ENCODE results near the gene GPA33. TPM values are rescaled to one million over a fixed set of nuclear protein-coding genes. Genes with fewer than 3 reads are reported as not detected.

Gene GPA33
- total RNA-seq, 3 donors from 2014 or later, result 0.15 to 3.6 (median 0.16) TPM

GRCh38 chr1:167126317-167126716, 36.1 kb upstream of the GPA33 start:
- Histone ChIP-seq H3K4me1 (no peaks in the 10 kb centered on the region), H3K27me3 (peaks cover 0 to 15% of the 10 kb centered on the region in 2 donors), H3K9me3 (no peaks in the 10 kb centered on the region), H3K27ac (no peak overlapping the region), H3K36me3 (no peaks in the 10 kb centered on the region), H3K4me3 (no peak overlapping the region)
- no peak for DNase-seq (ENCODE audit: low spot score in 2 of 2)
- no peak for TF ChIP-seq POLR2AphosphoS5 (IDR thresholded peaks at IDR 0.05)
- intact Hi-C loops (cut with DNase I; ENCODE audit: low total_unique reads), result no loop called here

GRCh38 chr1:167122568-167122967, 32.4 kb upstream of the GPA33 start:
- TF ChIP-seq POLR2A (IDR thresholded peaks at IDR 0.05) (no peak), POLR2AphosphoS5 (IDR thresholded peaks at IDR 0.05) (no peak), CTCF (IDR thresholded peaks at IDR 0.05) (no peak)
- H3K9me3 ChIP-seq, result no peaks in the 10 kb centered on the region
- H3K4me3 ChIP-seq, result no peak overlapping the region
- intact Hi-C loops (cut with DNase I; ENCODE audit: low total_unique reads), result no loop called here
- H3K27ac ChIP-seq, result no peak overlapping the region
- H3K4me1 ChIP-seq, result no peaks in the 10 kb centered on the region
- peaks cover 0 to 10% of the 10 kb centered on the region in 2 donors for H3K27me3 ChIP-seq
- no peak for DNase-seq (ENCODE audit: low spot score in 2 of 2)
- no peaks in the 10 kb centered on the region for H3K36me3 ChIP-seq

- DNase-seq (ENCODE audit: low spot score in 2 of 2), result no peak
- no peaks in the 10 kb centered on the region for H3K36me3 ChIP-seq
- H3K27me3 ChIP-seq, result peaks cover 0 to 9% of the 10 kb centered on the region in 2 donors
- TF ChIP-seq POLR2A (IDR thresholded peaks at IDR 0.05), result no peak
- no peak for TF ChIP-seq POLR2AphosphoS5 (IDR thresholded peaks at IDR 0.05)
- no peak for TF ChIP-seq CTCF (IDR thresholded peaks at IDR 0.05)
- no peak overlapping the region for H3K27ac ChIP-seq
- intact Hi-C loops (cut with DNase I; ENCODE audit: low total_unique reads), result no loop called here
- H3K9me3 ChIP-seq, result no peaks in the 10 kb centered on the region
- H3K4me1 ChIP-seq, result no peaks in the 10 kb centered on the region
- H3K4me3 ChIP-seq, result no peak overlapping the region
Measured at GRCh38 chr1:167122121-167122480, 31.9 kb upstream of the GPA33 start.

- no peaks in the 10 kb centered on the region for H3K4me1 ChIP-seq
- H3K9me3 ChIP-seq, result no peaks in the 10 kb centered on the region
- H3K27ac ChIP-seq, result no peak overlapping the region
- intact Hi-C loops (cut with DNase I; ENCODE audit: low total_unique reads), result no loop called here
- H3K27me3 ChIP-seq, result peaks cover 0 to 8% of the 10 kb centered on the region in 2 donors
- peak overlapping the region; percentile 33 to 62 (median 45) for H3K4me3 ChIP-seq
- no peaks in the 10 kb centered on the region for H3K36me3 ChIP-seq
- peak in 1 of 2 donors; percentile 58 for DNase-seq (ENCODE audit: low spot score in 2 of 2)
- TF ChIP-seq CTCF (IDR thresholded peaks at IDR 0.05), result no peak
- TF ChIP-seq POLR2AphosphoS5 (IDR thresholded peaks at IDR 0.05), result no peak
- TF ChIP-seq POLR2A (IDR thresholded peaks at IDR 0.05), result no peak
Measured at GRCh38 chr1:167121375-167122120, 31.4 kb upstream of the GPA33 start.

- no peak for DNase-seq (ENCODE audit: low spot score in 2 of 2)
- Histone ChIP-seq H3K27ac (no peak overlapping the region), H3K27me3 (peaks cover 0 to 3% of the 10 kb centered on the region in 2 donors), H3K4me1 (no peaks in the 10 kb centered on the region), H3K9me3 (no peaks in the 10 kb centered on the region), H3K36me3 (no peaks in the 10 kb centered on the region), H3K4me3 (peak overlapping the region; percentile 33 to 62 (median 45))
- intact Hi-C loops (cut with DNase I; ENCODE audit: low total_unique reads), result no loop called here
- TF ChIP-seq POLR2AphosphoS5 (IDR thresholded peaks at IDR 0.05) (no peak), POLR2A (IDR thresholded peaks at IDR 0.05) (no peak), CTCF (IDR thresholded peaks at IDR 0.05) (no peak)
Measured at GRCh38 chr1:167120899-167121298, 30.7 kb upstream of the GPA33 start.
